GM18505 (cell line): Measurements from ENCODE around the gene OST4.

Experiments used
- ATAC-seq: cut with Tn5 transposase; IDR thresholded peaks from one replicate; pipeline ENCODE4 v1.9.1; 2021; ENCODE audit not compliant: unreplicated experiment
- POLR2A ChIP-seq: IDR thresholded peaks from 4 replicates; pipeline ENCODE4 v1.6.1; 2011; ENCODE audit warnings: borderline replicate concordance; ENCODE audit not compliant: insufficient read depth, insufficient read length; ENCODE audit errors: extremely low read depth

OST4 gene

DNA sequence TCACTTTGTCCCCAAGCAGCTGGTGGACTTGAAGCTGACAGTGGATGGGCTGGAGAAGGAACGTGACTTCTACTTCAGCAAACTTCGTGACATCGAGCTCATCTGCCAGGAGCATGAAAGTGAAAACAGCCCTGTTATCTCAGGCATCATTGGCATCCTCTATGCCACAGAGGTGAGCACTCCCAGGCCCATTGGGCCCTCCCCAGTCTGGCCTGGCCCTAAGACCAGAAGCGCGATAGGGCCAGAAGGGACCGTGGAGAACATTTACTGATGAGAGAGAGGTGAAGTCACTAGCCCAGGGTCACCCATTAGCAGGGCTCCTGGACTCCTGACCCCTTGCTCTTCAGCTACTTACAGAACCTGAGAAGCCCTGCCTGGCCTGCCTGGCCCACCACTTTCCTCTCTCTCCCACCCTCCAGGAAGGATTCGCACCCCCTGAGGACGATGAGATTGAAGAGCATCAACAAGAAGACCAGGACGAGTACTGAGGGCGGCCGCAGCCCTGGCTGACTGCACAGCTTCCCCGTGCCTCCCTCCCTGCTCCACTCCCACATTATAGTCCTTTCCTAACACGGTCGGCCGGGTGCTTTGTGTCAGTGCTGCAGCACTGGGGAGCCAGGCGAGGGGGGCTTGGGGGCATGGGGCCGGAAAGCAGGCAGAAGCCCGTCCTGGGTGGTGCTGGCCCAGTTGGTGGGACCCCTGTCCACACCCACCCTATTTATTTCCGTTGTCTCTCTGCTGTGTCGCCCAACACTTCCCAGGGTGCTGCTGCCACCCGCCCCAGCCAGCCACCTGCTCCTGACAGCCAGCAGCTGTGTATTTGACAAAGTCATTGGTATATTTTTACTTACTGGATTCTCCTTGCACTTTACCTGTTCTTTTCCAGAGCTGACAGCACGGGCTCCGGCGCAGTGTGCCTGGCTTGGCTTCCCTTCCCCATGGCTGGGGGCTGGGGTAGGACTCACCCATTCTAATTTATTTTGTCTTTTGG is 45.3 kb downstream of the OST4 start:
- no peak for ATAC-seq
- no peak for TF ChIP-seq POLR2A

DNA sequence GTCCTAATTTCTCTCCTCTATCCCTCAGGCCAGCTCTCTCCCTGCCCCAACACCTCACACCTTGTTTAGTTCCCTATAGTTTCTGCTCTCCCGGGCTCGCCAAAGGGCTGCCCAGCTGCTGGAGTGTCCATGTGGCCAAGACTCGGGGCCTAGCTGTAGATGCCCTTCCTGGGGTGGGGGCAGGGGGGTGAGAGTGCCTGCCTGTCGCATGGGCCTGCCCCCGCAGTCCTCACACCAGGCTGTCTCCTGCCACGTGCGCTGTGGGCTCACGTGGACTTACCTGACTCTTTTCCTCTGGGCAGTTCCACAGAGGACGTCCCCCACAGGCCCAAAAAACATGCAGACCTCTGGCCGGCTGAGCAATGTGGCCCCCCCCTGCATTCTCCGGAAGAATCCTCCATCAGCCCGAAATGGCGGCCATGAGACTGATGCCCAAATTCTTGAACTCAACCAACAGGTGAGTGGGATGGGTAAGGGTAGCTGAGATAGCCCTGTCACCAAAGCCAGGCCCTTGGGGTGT is 46.1 kb downstream of the OST4 start:
- no peak for TF ChIP-seq POLR2A
- no peak for ATAC-seq

GRCh38 chr2:27024812-27025211 is 46.6 kb downstream of the OST4 start:
- no peak for ATAC-seq
- no peak for TF ChIP-seq POLR2A

- no peak for TF ChIP-seq POLR2A
- no peak for ATAC-seq
These were observed 47.3 kb downstream of the OST4 start for GRCh38 chr2:27024188-27024587.

DNA sequence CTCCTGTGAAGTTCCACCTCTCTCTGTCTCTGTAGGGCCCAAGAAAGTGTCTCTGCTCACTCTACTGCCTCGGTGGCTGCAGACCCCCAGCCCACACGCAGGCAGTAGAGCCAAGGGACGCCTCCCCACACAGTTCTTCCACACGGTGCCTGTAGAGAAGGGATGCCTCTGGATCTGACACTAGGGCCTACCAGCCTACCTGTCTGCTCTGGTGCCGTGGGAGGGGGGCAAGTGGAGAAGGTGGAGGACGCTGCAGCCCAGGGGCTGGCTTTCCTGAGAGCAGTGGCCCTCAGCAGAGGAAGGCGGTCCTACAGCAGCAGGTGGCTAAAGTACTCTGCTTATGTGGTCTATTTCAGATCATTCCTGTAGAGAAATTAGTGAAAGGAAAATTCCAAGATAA is 47.7 kb downstream of the OST4 start:
- ATAC-seq: no peak
- TF ChIP-seq POLR2A: no peak

GRCh38 chr2:27021253-27022049 is 50.0 kb downstream of the OST4 start:
- ATAC-seq: no peak

More at GRCh38 chr2:27021253-27022049, 50.0 kb downstream of the OST4 start:
- TF ChIP-seq POLR2A: no peak
